Right lung (tissue), 5 donors: ENCODE measurements around the gene SMCR8. TPM values are rescaled to one million over a fixed set of nuclear protein-coding genes. Genes with fewer than 3 reads are reported as not detected.
A peak's percentile ranks its signal among the peaks of the same experiment; 100 is the strongest.
"Not testable (repeated sequence)": the region's sequence is repeated elsewhere in the genome, so short reads cannot be mapped to it uniquely, and the experiment has no call there.

ENCODE experiments used
- DNase-seq, 2 donors: peaks; one replicate each; pipeline ENCODE4 v3.0.0-alpha.2; 2013
- polyA plus RNA-seq, 5 donors: library from polyadenylated mRNA; unstranded; fragments of 120-200 nt; gene quantifications; one replicate each; pipeline versions ENCODE4 v1.2.1 to v1.2.3, GENCODE V29; 2013; ENCODE audit warnings: inconsistent platforms in 1 of 5, low replicate concordance in 1 of 5; ENCODE audit not compliant: insufficient read length in 5 of 5, insufficient read depth in 1 of 5

The SMCR8 gene
- polyA plus RNA-seq, 5 donors: 10.6 to 14.1 (median 11.7) TPM

- DNase-seq: no peak
Observed at GRCh38 chr17:18344021-18344420, 28.9 kb downstream of the SMCR8 start.

DNA sequence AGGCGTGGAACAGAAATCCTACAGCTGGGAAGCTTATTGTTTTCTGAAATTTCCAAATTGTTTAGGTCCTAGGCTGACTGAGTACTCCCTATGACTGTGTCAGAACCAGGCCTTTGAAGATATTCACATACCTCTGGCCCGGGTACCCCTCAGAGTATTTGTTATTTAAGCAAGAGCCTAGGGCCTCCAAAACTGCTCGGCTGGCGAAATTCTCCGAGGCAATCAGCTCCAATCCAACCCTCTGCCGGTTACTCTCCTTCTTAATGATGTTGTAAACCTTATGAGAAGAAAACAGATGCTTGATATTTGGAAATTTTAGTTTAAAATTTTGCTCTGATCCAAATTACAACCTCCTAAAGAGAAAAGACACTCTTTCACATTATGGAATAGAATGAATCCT lies 38.4 kb downstream of the SMCR8 start:
- DNase-seq: no peak

DNA sequence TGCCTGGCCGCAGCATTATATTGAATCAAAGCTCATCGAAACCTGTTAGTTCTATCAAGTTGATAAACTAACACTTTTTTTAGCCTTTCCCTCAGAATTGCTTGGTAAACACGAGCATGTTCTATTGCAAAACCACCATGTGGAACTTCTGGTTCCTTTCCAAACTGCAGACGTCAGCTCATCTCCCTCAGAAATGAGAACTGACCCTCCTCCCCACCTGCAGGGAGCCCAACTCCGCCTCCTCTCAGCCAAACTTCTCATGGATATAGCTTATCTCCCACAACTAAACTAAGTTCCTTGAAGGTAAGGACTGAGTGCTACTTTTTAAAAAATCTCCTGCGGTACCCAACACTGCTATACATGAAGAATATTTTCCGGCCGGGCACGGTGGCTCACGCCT lies 41.5 kb downstream of the SMCR8 start:
- peak in 1 of 2 donors; percentile 14 for DNase-seq

DNA sequence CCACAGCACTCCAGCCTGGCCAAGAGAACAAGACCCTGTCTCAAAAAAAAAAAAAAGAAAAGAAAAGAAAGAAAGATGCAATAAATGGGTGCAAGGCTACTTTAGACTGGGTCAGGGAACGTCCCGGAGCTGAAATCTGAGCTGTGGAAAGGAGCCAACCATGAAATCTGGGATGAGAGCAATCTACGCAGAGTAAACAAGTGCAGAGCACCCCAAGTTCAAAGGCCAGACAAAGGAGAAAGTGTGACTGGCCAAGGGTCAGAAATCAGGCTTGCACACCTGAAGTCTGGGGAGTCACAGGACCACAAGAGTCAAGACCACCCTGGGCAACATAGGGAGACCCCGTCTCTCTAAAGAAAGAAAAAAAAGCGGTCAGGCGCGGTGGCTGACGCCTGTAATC lies 45.4 kb downstream of the SMCR8 start:
- no peak for DNase-seq

DNA sequence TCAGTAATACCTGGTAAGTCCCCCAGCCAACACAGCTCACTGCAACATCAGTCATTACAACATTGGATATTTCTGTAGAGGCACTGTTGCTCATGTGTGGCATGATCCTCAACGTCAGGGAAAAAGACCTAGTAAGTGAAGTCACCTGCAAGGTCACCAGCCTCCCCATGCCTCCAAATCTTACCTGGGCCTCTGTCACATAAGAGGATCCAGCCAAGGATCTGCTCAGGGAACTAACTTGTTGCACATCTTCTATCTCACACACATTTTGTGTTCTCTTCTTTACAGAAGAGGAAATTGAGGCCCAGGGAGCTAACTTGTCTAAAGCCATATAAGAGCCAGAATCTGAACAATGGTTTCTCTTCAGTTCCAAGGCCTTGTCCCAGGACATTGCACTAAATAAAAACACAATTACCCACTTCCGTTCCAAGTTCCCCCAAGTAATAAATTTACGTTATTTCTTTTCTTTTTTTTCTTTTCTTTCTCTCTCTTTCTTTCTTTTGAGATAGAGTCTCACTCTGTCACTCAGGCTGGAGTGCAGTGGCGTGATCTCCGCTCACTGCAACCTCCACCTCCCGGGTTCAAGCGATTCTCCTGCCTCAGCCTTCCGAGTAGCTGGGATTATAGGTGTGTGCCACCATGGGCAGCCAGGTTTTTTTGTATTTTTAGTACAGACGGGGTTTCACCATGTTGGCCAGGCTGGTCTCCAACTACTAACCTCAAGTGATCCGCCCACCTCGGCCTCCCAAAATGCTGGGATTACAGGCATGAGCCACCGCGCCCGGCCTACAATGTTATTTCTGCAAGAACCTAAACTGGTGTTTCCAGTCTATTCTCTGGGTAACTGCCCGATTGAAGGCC lies 47.0 kb downstream of the SMCR8 start:
- no peak for DNase-seq

GRCh38 chr17:18362698-18363100 lies 47.6 kb downstream of the SMCR8 start:
- DNase-seq: no peak

- peak; percentile 85 to 90 for DNase-seq
Observed at GRCh38 chr17:18363101-18364049, 48.3 kb downstream of the SMCR8 start, which contains the start of gene SHMT1. SHMT1 (minus strand) TSS chr17:18363550; CDS start chr17:18355981, 7,569 bp downstream.

DNA sequence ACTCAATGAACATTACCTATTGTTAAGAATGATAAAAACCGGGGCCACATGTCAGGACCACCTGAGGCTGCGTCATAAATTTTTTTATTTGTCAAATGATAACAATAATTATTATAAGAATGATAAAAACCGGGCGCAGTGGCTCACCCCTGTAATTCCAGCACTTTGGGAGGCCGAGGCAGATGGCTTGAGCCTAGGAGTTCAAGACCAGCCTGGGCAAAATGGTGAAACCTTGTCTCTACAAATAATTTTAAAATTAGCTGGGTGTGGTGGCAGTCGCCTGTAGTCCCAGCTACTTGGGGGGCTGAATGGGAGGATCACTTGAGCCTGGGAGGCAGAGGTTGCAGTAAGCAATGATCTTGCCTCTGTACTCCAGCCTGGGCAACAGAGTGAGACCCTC lies 49.1 kb downstream of the SMCR8 start:
- no peak for DNase-seq

GRCh38 chr17:18368946-18369345 lies 53.9 kb downstream of the SMCR8 start:
- no peak for DNase-seq

DNA sequence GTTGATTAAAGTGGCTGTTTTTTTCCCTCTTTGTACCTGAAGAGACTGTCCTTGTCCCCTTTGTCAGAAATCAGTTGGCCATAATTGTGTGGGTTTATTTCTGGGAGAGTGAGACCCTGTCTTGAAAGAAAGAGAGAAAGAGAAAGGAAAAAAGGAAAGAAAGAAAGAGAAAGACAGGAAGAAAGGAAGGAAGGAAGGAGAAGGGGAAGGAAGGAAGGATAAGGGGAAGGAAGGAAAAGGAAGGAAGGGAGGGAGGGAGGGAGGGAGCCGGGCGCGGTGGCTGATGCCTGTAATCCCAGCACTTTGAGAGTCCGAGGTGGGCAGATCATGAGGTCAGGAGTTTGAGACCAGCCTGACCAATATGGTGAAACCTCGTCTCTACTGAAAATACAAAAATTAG lies 55.7 kb downstream of the SMCR8 start:
- no peak for DNase-seq

DNA sequence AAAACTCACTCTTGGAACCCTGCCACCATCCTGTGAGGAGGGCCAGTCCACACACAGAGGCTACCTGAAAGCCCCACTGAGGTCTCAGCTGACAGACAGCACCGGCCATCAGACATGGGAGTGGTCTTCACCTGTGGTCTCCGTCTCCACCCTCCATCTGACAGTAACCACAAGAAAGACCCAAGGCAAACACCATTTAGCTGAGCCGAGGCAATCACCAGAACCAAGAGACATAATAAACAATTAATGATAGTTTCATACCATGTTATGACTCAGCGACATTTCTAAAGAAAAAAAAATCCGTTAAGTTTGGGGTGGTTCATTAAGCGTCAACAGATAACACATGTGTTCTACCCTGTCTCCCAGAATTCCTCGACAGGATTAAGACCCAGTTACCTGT lies 56.4 kb downstream of the SMCR8 start:
- DNase-seq: no peak

- DNase-seq: not testable (repeated sequence)
Observed at GRCh38 chr17:18373181-18373580, 58.1 kb downstream of the SMCR8 start.

GRCh38 chr17:18374216-18374615 lies 59.1 kb downstream of the SMCR8 start:
- DNase-seq: no peak

Other genes starting within 250 kb of the SMCR8 start
- gene DRG2, start 227.3 kb upstream of the SMCR8 start, polyA plus RNA-seq: 10 to 100 TPM; 31.4 to 42.0 (median 38.4) TPM
- gene MYO15A, start 206.5 kb upstream of the SMCR8 start, polyA plus RNA-seq: 1 to 10 TPM; 1.7 to 3.0 (median 2.2) TPM
- gene ALKBH5, start 131.5 kb upstream of the SMCR8 start, polyA plus RNA-seq: 10 to 100 TPM; 46.8 to 75.1 (median 59.2) TPM
- gene LLGL1, start 89.7 kb upstream of the SMCR8 start, polyA plus RNA-seq: 10 to 100 TPM; 25.0 to 39.9 (median 33.3) TPM
- 100 to 1,000 TPM; 104 to 163 (median 131) TPM for gene FLII, start 56.6 kb upstream of the SMCR8 start, polyA plus RNA-seq
- gene MIEF2, start 54.6 kb upstream of the SMCR8 start, polyA plus RNA-seq: 10 to 100 TPM in 3 of 5 donors, 1 to 10 TPM in 2; 7.3 to 12.9 (median 10.3) TPM
- gene TOP3A, start 299 bp upstream of the SMCR8 start, polyA plus RNA-seq: 10 to 100 TPM; 42.6 to 58.6 (median 47.2) TPM
- 10 to 100 TPM; 22.3 to 27.9 (median 24.2) TPM for gene SHMT1, start 48.3 kb downstream of the SMCR8 start, polyA plus RNA-seq
- gene EVPLL, start 62.5 kb downstream of the SMCR8 start, polyA plus RNA-seq: under 1 TPM; 0.51 to 0.94 (median 0.85) TPM
- gene LGALS9C, start 161.5 kb downstream of the SMCR8 start, polyA plus RNA-seq: under 1 TPM in 1 of 5 donors, not detected in 4; 0.13 TPM